Thyroid gland (tissue), 4 donors: ENCODE results near the gene GLYATL2. TPM values are rescaled to one million over a fixed set of nuclear protein-coding genes. Genes with fewer than 3 reads are reported as not detected.

Experiments
- DNase-seq, 2 donors: peaks; one replicate each; pipeline ENCODE4 v3.0.0-alpha.2; 2019
- H3K27ac ChIP-seq, 3 donors: fragments of 200-600 bp; sonication (generic); 1 replicate in 2 of 3; 2 replicates in 1 of 3; pipeline ENCODE4 v1.5.1; 2016 to 2019; ENCODE audit warnings: mild to moderate bottlenecking in 1 of 3, moderate library complexity in 1 of 3
- H3K27me3 ChIP-seq: fragments of 200-600 bp; sonication (generic); one replicate; pipeline ENCODE4 v1.5.1; 2019
- H3K36me3 ChIP-seq, 2 donors: fragments of 200-600 bp; sonication (generic); one replicate each; pipeline ENCODE4 v1.5.1; 2016 to 2019
- H3K4me1 ChIP-seq, 2 donors: fragments of 200-600 bp; sonication (generic); one replicate each; pipeline ENCODE4 v1.5.1; 2017 to 2019
- H3K4me3 ChIP-seq, 3 donors: fragments of 200-600 bp; sonication (generic); replicated peaks in 1 of 3; 1 replicate in 2 of 3; 2 replicates in 1 of 3; pipeline ENCODE4 v1.5.1; 2016; ENCODE audit warnings: mild to moderate bottlenecking in 1 of 3
- H3K9me3 ChIP-seq: fragments of 200-600 bp; sonication (generic); one replicate; pipeline ENCODE4 v1.5.1; 2017
- CTCF ChIP-seq, 6 experiments: fragments of 200-600 bp in 3 of 6; fragments of 450-650 bp in 3 of 6; sonication (generic) in 3 of 6; IDR thresholded peaks; one replicate each; pipeline ENCODE4 v1.5.1; 2016 to 2019; ENCODE audit warnings: antibody characterized with exemption in 6 of 6, mild to moderate bottlenecking in 2 of 6, inconsistent platforms in 1 of 6, moderate library complexity in 1 of 6
- POLR2A ChIP-seq, 2 donors: fragments of 450-650 bp; IDR thresholded peaks; one replicate each; pipeline ENCODE4 v1.6.1; 2017; ENCODE audit warnings: antibody characterized with exemption in 2 of 2, mild to moderate bottlenecking in 2 of 2, moderate library complexity in 1 of 2
- WGBS, 2 donors: methylation state at CpG; one replicate each; pipeline ENCODE4 v1.1.5; 2017; 5-methylcytosine and 5-hydroxymethylcytosine counted together
- intact Hi-C: fragments of 100-400 bp; cut with DNase I; formaldehyde crosslinking; loops from one replicate; pipeline ENCODE4 v1.15.1; 2023
- total RNA-seq, 4 donors: library from RNA; depleted of rRNA; stranded (reverse); fragments of >200 nt; gene quantifications; one replicate each; pipeline ENCODE4 v1.2.3, GENCODE V29; 2016

Gene GLYATL2
- total RNA-seq, 4 donors from 2014 or later = 2.4 TPM; not detected in 3

- Histone ChIP-seq H3K9me3 (no peaks in the 10 kb centered on the region), H3K36me3 (no peaks in the 10 kb centered on the region), H3K4me3 (no peak overlapping the region), H3K4me1 (no peaks in the 10 kb centered on the region), H3K27me3 (no peaks in the 10 kb centered on the region), H3K27ac (no peak overlapping the region)
- TF ChIP-seq CTCF (IDR thresholded peaks at IDR 0.05) (no peak), POLR2A (IDR thresholded peaks at IDR 0.05) (no peak)
- WGBS, 2 donors = 56 to 66% methylated on average over 13 to 22 of the region's 31 CpGs
- no peak for DNase-seq
- intact Hi-C loops = no loop called here
Observed at GRCh38 chr11:58830673-58831301, 13.7 kb downstream of the GLYATL2 start.

GRCh38 chr11:58829786-58830185 lies 14.7 kb downstream of the GLYATL2 start:
- Histone ChIP-seq H3K27me3 (no peaks in the 10 kb centered on the region), H3K36me3 (no peaks in the 10 kb centered on the region), H3K4me1 (no peaks in the 10 kb centered on the region), H3K4me3 (no peak overlapping the region), H3K9me3 (no peaks in the 10 kb centered on the region), H3K27ac (no peak overlapping the region)
- intact Hi-C loops = no loop called here
- no peak for TF ChIP-seq POLR2A (IDR thresholded peaks at IDR 0.05)
- no peak for TF ChIP-seq CTCF (IDR thresholded peaks at IDR 0.05)
- DNase-seq = no peak

- no peak for DNase-seq
- H3K4me1 ChIP-seq = no peaks in the 10 kb centered on the region
- H3K36me3 ChIP-seq = no peaks in the 10 kb centered on the region
- TF ChIP-seq CTCF (IDR thresholded peaks at IDR 0.05) = no peak
- no peak for TF ChIP-seq POLR2A (IDR thresholded peaks at IDR 0.05)
- WGBS, 2 donors = 66 to 74% methylated on average over 1 of the region's 1 CpG
- no peaks in the 10 kb centered on the region for H3K27me3 ChIP-seq
- no peak overlapping the region for H3K27ac ChIP-seq
- intact Hi-C loops = no loop called here
- H3K9me3 ChIP-seq = peaks cover 5% of the 10 kb centered on the region
- H3K4me3 ChIP-seq = no peak overlapping the region
Observed at GRCh38 chr11:58813693-58814092, 30.8 kb downstream of the GLYATL2 start.

- Histone ChIP-seq H3K4me3 (no peak overlapping the region), H3K36me3 (no peaks in the 10 kb centered on the region), H3K4me1 (no peaks in the 10 kb centered on the region), H3K9me3 (peaks cover 5% of the 10 kb centered on the region), H3K27me3 (no peaks in the 10 kb centered on the region), H3K27ac (no peak overlapping the region)
- TF ChIP-seq POLR2A (IDR thresholded peaks at IDR 0.05) (no peak), CTCF (IDR thresholded peaks at IDR 0.05) (no peak)
- DNase-seq = no peak
- intact Hi-C loops = no loop called here
- WGBS, 2 donors = 84 to 88% methylated on average over 3 of the region's 3 CpGs
Observed at GRCh38 chr11:58811499-58811898, 33.0 kb downstream of the GLYATL2 start.

- Histone ChIP-seq H3K36me3 (no peaks in the 10 kb centered on the region), H3K27me3 (no peaks in the 10 kb centered on the region), H3K9me3 (no peaks in the 10 kb centered on the region), H3K4me3 (no peak overlapping the region), H3K4me1 (no peaks in the 10 kb centered on the region), H3K27ac (no peak overlapping the region)
- TF ChIP-seq POLR2A (IDR thresholded peaks at IDR 0.05) = no peak
- no peak for TF ChIP-seq CTCF (IDR thresholded peaks at IDR 0.05)
- WGBS, 2 donors = 81 to 93% methylated on average over 2 of the region's 2 CpGs
- DNase-seq = no peak
- intact Hi-C loops = no loop called here
Observed at GRCh38 chr11:58807343-58807742, 37.2 kb downstream of the GLYATL2 start.
